Ishikawa (cell line): ENCODE results near the gene OR1N2.

ENCODE experiments used
- CEBPB ChIP-seq: IDR thresholded peaks from 2 replicates; pipeline ENCODE4 v1.6.1; 2012
- CREB1 ChIP-seq: IDR thresholded peaks from 2 replicates; pipeline ENCODE4 v1.6.1; 2012; ENCODE audit warnings: low read depth
- EGR1 ChIP-seq: IDR thresholded peaks from 2 replicates; pipeline ENCODE4 v1.6.1; 2012
- EP300 ChIP-seq: IDR thresholded peaks from 2 replicates; pipeline ENCODE4 v1.6.1; 2012; ENCODE audit warnings: borderline replicate concordance
- FOXM1 ChIP-seq: IDR thresholded peaks from 2 replicates; pipeline ENCODE4 v1.6.1; 2012; ENCODE audit warnings: low read depth, borderline replicate concordance
- NFIC ChIP-seq: IDR thresholded peaks from 2 replicates; pipeline ENCODE4 v1.6.1; 2012
- RAD21 ChIP-seq: IDR thresholded peaks from 2 replicates; pipeline ENCODE4 v1.6.1; 2012; ENCODE audit warnings: low read depth
- TAF1 ChIP-seq: IDR thresholded peaks from 2 replicates; pipeline ENCODE4 v1.6.1; 2012; ENCODE audit warnings: low read depth, mild to moderate bottlenecking
- TCF12 ChIP-seq: IDR thresholded peaks from 2 replicates; pipeline ENCODE4 v1.6.1; 2012; ENCODE audit warnings: low read depth
- TEAD4 ChIP-seq: IDR thresholded peaks from 2 replicates; pipeline ENCODE4 v1.6.1; 2012
- YY1 ChIP-seq: IDR thresholded peaks from 2 replicates; pipeline ENCODE4 v1.6.1; 2012; ENCODE audit warnings: low read depth
- ZBTB7A ChIP-seq: IDR thresholded peaks from 2 replicates; pipeline ENCODE4 v1.6.1; 2012; ENCODE audit warnings: low read depth
- TF ChIP-seq, protein P1 (sequence below): IDR thresholded peaks from 2 replicates; pipeline ENCODE4 v1.6.1; 2012
- TF ChIP-seq, protein P2 (sequence below): IDR thresholded peaks from 2 replicates; pipeline ENCODE4 v1.6.1; 2012; ENCODE audit warnings: low read depth, mild to moderate bottlenecking
- TF ChIP-seq, protein P3 (sequence below): IDR thresholded peaks from 2 replicates; pipeline ENCODE4 v1.6.1; 2012

Gene OR1N2

DNA sequence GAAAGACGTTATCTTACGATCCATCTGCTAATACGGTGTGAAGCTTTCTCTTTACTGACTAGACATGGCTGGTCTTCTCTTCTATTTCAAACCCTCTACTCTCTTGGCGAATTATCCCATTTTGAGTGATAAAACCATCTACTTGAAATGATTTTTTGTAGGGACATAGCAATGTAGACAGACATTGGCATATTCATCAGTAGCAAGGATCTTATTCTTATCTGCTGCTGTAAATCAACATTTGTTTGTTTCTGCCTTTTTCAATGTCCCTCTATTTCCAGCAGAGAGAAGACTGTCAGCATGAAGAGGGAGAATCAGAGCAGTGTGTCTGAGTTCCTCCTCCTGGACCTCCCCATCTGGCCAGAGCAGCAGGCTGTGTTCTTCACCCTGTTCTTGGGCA lies 34.1 kb upstream of the OR1N2 start, which contains the start of gene OR1J4:
Gene OR1J4, plus strand, starts transcription at position 301 of the 400 bp plus-strand sequence. Its CDS starts 0 bp downstream, at position 301.
- no peak for TF ChIP-seq YY1
- no peak for TF ChIP-seq TCF12
- no peak for TF ChIP-seq EGR1
- TF ChIP-seq TAF1, result no peak
- TF ChIP-seq, protein P1, sequence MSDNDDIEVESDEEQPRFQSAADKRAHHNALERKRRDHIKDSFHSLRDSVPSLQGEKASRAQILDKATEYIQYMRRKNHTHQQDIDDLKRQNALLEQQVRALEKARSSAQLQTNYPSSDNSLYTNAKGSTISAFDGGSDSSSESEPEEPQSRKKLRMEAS, result no peak

DNA sequence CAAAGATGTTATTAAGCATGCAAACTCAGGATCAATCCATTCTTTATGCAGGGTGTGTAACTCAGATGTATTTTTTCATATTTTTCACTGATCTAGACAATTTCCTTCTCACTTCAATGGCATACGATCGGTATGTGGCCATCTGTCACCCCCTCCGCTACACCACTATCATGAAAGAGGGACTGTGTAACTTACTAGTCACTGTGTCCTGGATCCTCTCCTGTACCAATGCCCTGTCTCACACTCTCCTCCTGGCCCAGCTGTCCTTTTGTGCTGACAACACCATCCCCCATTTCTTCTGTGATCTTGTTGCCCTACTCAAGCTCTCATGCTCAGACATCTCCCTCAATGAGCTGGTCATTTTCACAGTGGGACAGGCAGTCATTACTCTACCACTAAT lies 33.5 kb upstream of the OR1N2 start:
- no peak for TF ChIP-seq FOXM1
- TF ChIP-seq ZBTB7A, result no peak
- TF ChIP-seq TCF12, result no peak
- no peak for TF ChIP-seq TEAD4
- TF ChIP-seq, protein P2, sequence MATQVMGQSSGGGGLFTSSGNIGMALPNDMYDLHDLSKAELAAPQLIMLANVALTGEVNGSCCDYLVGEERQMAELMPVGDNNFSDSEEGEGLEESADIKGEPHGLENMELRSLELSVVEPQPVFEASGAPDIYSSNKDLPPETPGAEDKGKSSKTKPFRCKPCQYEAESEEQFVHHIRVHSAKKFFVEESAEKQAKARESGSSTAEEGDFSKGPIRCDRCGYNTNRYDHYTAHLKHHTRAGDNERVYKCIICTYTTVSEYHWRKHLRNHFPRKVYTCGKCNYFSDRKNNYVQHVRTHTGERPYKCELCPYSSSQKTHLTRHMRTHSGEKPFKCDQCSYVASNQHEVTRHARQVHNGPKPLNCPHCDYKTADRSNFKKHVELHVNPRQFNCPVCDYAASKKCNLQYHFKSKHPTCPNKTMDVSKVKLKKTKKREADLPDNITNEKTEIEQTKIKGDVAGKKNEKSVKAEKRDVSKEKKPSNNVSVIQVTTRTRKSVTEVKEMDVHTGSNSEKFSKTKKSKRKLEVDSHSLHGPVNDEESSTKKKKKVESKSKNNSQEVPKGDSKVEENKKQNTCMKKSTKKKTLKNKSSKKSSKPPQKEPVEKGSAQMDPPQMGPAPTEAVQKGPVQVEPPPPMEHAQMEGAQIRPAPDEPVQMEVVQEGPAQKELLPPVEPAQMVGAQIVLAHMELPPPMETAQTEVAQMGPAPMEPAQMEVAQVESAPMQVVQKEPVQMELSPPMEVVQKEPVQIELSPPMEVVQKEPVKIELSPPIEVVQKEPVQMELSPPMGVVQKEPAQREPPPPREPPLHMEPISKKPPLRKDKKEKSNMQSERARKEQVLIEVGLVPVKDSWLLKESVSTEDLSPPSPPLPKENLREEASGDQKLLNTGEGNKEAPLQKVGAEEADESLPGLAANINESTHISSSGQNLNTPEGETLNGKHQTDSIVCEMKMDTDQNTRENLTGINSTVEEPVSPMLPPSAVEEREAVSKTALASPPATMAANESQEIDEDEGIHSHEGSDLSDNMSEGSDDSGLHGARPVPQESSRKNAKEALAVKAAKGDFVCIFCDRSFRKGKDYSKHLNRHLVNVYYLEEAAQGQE, result no peak
- TF ChIP-seq CEBPB, result no peak
- TF ChIP-seq YY1, result no peak
- no peak for TF ChIP-seq NFIC
- TF ChIP-seq, protein P1, result no peak
- TF ChIP-seq EP300, result no peak
- no peak for TF ChIP-seq TAF1
- no peak for TF ChIP-seq RAD21
- TF ChIP-seq EGR1, result no peak
- TF ChIP-seq, protein P3, sequence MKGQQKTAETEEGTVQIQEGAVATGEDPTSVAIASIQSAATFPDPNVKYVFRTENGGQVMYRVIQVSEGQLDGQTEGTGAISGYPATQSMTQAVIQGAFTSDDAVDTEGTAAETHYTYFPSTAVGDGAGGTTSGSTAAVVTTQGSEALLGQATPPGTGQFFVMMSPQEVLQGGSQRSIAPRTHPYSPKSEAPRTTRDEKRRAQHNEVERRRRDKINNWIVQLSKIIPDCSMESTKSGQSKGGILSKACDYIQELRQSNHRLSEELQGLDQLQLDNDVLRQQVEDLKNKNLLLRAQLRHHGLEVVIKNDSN, result no peak
- TF ChIP-seq CREB1, result no peak

- TF ChIP-seq FOXM1 (no peak), CEBPB (no peak), EGR1 (no peak), NFIC (no peak), TCF12 (no peak), CREB1 (no peak), EP300 (no peak), YY1 (no peak), ZBTB7A (no peak), TEAD4 (no peak)
- TF ChIP-seq, protein P1, result no peak
- TF ChIP-seq, protein P2, result no peak
- TF ChIP-seq, protein P3, result no peak
Observed at GRCh38 chr9:122526602-122527001, 26.3 kb upstream of the OR1N2 start.

DNA sequence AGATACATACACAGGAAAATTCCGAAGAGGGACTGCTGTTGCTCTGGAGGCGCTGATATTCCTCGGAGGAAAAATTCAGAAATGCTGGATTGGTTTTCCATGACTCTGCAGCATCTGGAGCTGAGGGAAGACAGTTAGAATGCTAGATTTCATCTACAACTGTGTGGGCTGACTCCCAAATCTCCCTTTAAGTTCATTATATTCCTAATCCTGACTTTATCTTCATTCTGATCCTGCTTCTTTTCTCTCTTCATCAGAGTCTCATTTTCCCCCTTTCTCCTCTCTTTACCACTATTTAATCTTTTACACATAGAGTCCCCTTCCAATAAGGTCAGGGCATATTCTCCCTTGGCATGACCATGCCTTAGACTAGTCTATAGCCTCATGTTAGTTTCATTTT lies 25.7 kb upstream of the OR1N2 start, which contains the start of gene OR1N1:
Gene OR1N1, minus strand, starts transcription at position 101 of the 400 bp plus-strand sequence. Its CDS starts 0 bp downstream, at position 101.
- no peak for TF ChIP-seq YY1
- no peak for TF ChIP-seq TCF12
- TF ChIP-seq, protein P1, result no peak
- no peak for TF ChIP-seq RAD21
- TF ChIP-seq, protein P3, result no peak
- TF ChIP-seq CEBPB, result no peak
- TF ChIP-seq NFIC, result no peak
- TF ChIP-seq EGR1, result no peak
- TF ChIP-seq, protein P2, result no peak
- no peak for TF ChIP-seq EP300
- no peak for TF ChIP-seq ZBTB7A
- no peak for TF ChIP-seq FOXM1
- TF ChIP-seq CREB1, result no peak
- no peak for TF ChIP-seq TAF1
- no peak for TF ChIP-seq TEAD4
